Astrocyte (in vitro differentiated cells and primary cell): ENCODE results near the gene SPSB3. TPM values are rescaled to one million over a fixed set of nuclear protein-coding genes. Genes with fewer than 3 reads are reported as not detected.

Experiments used
- DNase-seq: peaks from one replicate; pipeline ENCODE4 v3.0.0-alpha.2; 2010; ENCODE audit warnings: low read depth
- FAIRE-seq: peaks from 2 replicates; lab custom pipeline; 2011; peaks lifted over from hg19 to GRCh38; lab: Jason Lieb, UNC
- H2AFZ ChIP-seq: 2 replicates; pipeline ENCODE4 v1.6.0; 2012; ENCODE audit warnings: low read depth, low read length, inconsistent platforms
- H3K27ac ChIP-seq: 2 replicates; pipeline ENCODE4 v1.5.1; 2011; ENCODE audit warnings: low read depth, low read length, inconsistent platforms
- H3K27me3 ChIP-seq: 2 replicates; pipeline ENCODE4 v1.6.0; 2011; ENCODE audit warnings: low read length, inconsistent platforms; ENCODE audit not compliant: insufficient read depth
- H3K36me3 ChIP-seq: 2 replicates; pipeline ENCODE4 v1.5.1; 2011; ENCODE audit warnings: low read length, inconsistent platforms; ENCODE audit not compliant: insufficient read depth
- H3K4me1 ChIP-seq: 2 replicates; pipeline ENCODE4 v1.5.1; 2011; ENCODE audit warnings: low read length, inconsistent platforms; ENCODE audit not compliant: insufficient read depth
- H3K4me2 ChIP-seq: 2 replicates; pipeline ENCODE4 v1.6.0; 2012; ENCODE audit warnings: low read length, inconsistent platforms
- H3K4me3 ChIP-seq: 2 replicates; pipeline ENCODE4 v1.5.1; 2011; ENCODE audit warnings: low read depth, mild to moderate bottlenecking, low read length, inconsistent platforms; ENCODE audit not compliant: insufficient read depth
- H3K79me2 ChIP-seq: 2 replicates; pipeline ENCODE4 v1.6.0; 2012; ENCODE audit warnings: mild to moderate bottlenecking, low read length, inconsistent platforms; ENCODE audit not compliant: insufficient read depth
- H3K9ac ChIP-seq: 2 replicates; pipeline ENCODE4 v1.6.0; 2012; ENCODE audit warnings: mild to moderate bottlenecking, low read length, inconsistent platforms
- H3K9me3 ChIP-seq: 2 replicates; pipeline ENCODE4 v1.5.1; 2012; ENCODE audit warnings: low read depth, mild to moderate bottlenecking, low read length, inconsistent platforms; ENCODE audit not compliant: insufficient read depth
- H4K20me1 ChIP-seq: 2 replicates; pipeline ENCODE4 v1.6.0; 2012; ENCODE audit warnings: low read length, inconsistent platforms; ENCODE audit not compliant: insufficient read depth
- H3K27ac Mint-ChIP-seq: one replicate; pipeline ENCODE4 v1.8.0; 2021; ENCODE audit warnings: mild to moderate bottlenecking, mixed read lengths; ENCODE audit not compliant: unreplicated experiment
- H3K27me3 Mint-ChIP-seq: one replicate; pipeline ENCODE4 v1.8.0; 2021; ENCODE audit warnings: low read depth, mixed read lengths; ENCODE audit not compliant: unreplicated experiment
- H3K36me3 Mint-ChIP-seq: one replicate; pipeline ENCODE4 v1.8.0; 2021; ENCODE audit warnings: low read depth, mixed read lengths; ENCODE audit not compliant: unreplicated experiment
- H3K4me1 Mint-ChIP-seq: one replicate; pipeline ENCODE4 v1.8.0; 2021; ENCODE audit warnings: low read depth, mixed read lengths; ENCODE audit not compliant: unreplicated experiment
- H3K4me3 Mint-ChIP-seq: one replicate; pipeline ENCODE4 v1.8.0; 2021; ENCODE audit warnings: mild to moderate bottlenecking, moderate library complexity, mixed read lengths; ENCODE audit not compliant: unreplicated experiment
- H3K9me3 Mint-ChIP-seq: one replicate; pipeline ENCODE4 v1.8.0; 2021; ENCODE audit warnings: mild to moderate bottlenecking, mixed read lengths; ENCODE audit not compliant: unreplicated experiment
- CTCF ChIP-seq: IDR thresholded peaks from 2 replicates; pipeline ENCODE4 v1.5.1; 2011; ENCODE audit warnings: low read depth, mild to moderate bottlenecking, inconsistent platforms, low read length, moderate library complexity; ENCODE audit not compliant: insufficient read depth
- EZH2 ChIP-seq: IDR thresholded peaks from 2 replicates; pipeline ENCODE4 v1.6.1; 2012; ENCODE audit warnings: mild to moderate bottlenecking, low read length, inconsistent platforms; ENCODE audit not compliant: insufficient read depth
- total RNA-seq: library from RNA; stranded (reverse); gene quantifications from 2 replicates; pipeline ENCODE4 v1.2.1, GENCODE V29; 2021

The SPSB3 gene
- total RNA-seq, 1 donor from 2014 or later: 23.3 TPM

GRCh38 chr16:1729445-1729844 is 52.9 kb downstream of the SPSB3 start:
- no peak overlapping the region for H3K4me2 ChIP-seq
- Mint-ChIP-seq H3K9me3 (no peaks in the 10 kb centered on the region), H3K4me3 (no peak overlapping the region), H3K4me1 (no peaks in the 10 kb centered on the region), H3K36me3 (peaks cover 9% of the 10 kb centered on the region), H3K27me3 (no peaks in the 10 kb centered on the region), H3K27ac (peak overlapping the region; percentile 34)
- H3K36me3 ChIP-seq: peaks cover 7% of the 10 kb centered on the region
- H3K79me2 ChIP-seq: peaks cover 40% of the 10 kb centered on the region
- no peak for FAIRE-seq
- H3K27ac ChIP-seq: no peak overlapping the region
- no peak overlapping the region for H3K9ac ChIP-seq
- no peak overlapping the region for H3K4me3 ChIP-seq
- DNase-seq: no peak
- TF ChIP-seq EZH2 (no peak), CTCF (no peak)
- H3K9me3 ChIP-seq: no peaks in the 10 kb centered on the region
- H2AFZ ChIP-seq: no peak overlapping the region
- H4K20me1 ChIP-seq: peaks cover 53% of the 10 kb centered on the region
- no peaks in the 10 kb centered on the region for H3K4me1 ChIP-seq
- no peaks in the 10 kb centered on the region for H3K27me3 ChIP-seq

GRCh38 chr16:1729026-1729425 is 53.3 kb downstream of the SPSB3 start:
- Histone ChIP-seq H3K79me2 (peaks cover 40% of the 10 kb centered on the region), H3K4me1 (no peaks in the 10 kb centered on the region), H3K4me3 (no peak overlapping the region), H4K20me1 (peaks cover 54% of the 10 kb centered on the region), H3K27ac (no peak overlapping the region), H3K9ac (no peak overlapping the region), H2AFZ (no peak overlapping the region), H3K4me2 (no peak overlapping the region), H3K9me3 (no peaks in the 10 kb centered on the region), H3K27me3 (no peaks in the 10 kb centered on the region), H3K36me3 (peaks cover 7% of the 10 kb centered on the region)
- TF ChIP-seq CTCF: no peak
- no peak for TF ChIP-seq EZH2
- Mint-ChIP-seq H3K4me3 (no peak overlapping the region), H3K36me3 (peaks cover 9% of the 10 kb centered on the region), H3K27me3 (no peaks in the 10 kb centered on the region), H3K4me1 (no peaks in the 10 kb centered on the region), H3K27ac (peak overlapping the region; percentile 34), H3K9me3 (no peaks in the 10 kb centered on the region)
- no peak for FAIRE-seq
- no peak for DNase-seq

GRCh38 chr16:1727651-1728624 is 54.4 kb downstream of the SPSB3 start:
- peaks cover 7% of the 10 kb centered on the region for H3K36me3 ChIP-seq
- H3K27me3 Mint-ChIP-seq: no peaks in the 10 kb centered on the region
- peaks cover 7% of the 10 kb centered on the region for H3K4me1 Mint-ChIP-seq
- H3K27ac ChIP-seq: no peak overlapping the region
- no peaks in the 10 kb centered on the region for H3K4me1 ChIP-seq
- H3K4me3 Mint-ChIP-seq: no peak overlapping the region
- no peaks in the 10 kb centered on the region for H3K27me3 ChIP-seq
- no peaks in the 10 kb centered on the region for H3K9me3 ChIP-seq
- no peak for FAIRE-seq
- H3K4me2 ChIP-seq: no peak overlapping the region
- peaks cover 54% of the 10 kb centered on the region for H4K20me1 ChIP-seq
- no peak overlapping the region for H3K27ac Mint-ChIP-seq
- H3K36me3 Mint-ChIP-seq: peaks cover 6% of the 10 kb centered on the region
- no peaks in the 10 kb centered on the region for H3K9me3 Mint-ChIP-seq
- peaks cover 39% of the 10 kb centered on the region for H3K79me2 ChIP-seq
- H2AFZ ChIP-seq: no peak overlapping the region
- H3K9ac ChIP-seq: no peak overlapping the region
- no peak overlapping the region for H3K4me3 ChIP-seq
- TF ChIP-seq EZH2 (no peak), CTCF (no peak)
- DNase-seq: no peak
